Endothelial cell of umbilical vein (primary cell): ENCODE measurements around the gene ZNF407. TPM values are rescaled to one million over a fixed set of nuclear protein-coding genes. Genes with fewer than 3 reads are reported as not detected.

Source experiments
- BruUV-seq: library from RNA; stranded (reverse); fragments of 400-500 nt; replicated peaks from 2 replicates; lab custom pipeline; 2021; lab: Mats Ljungman, UMichigan
- CTCF ChIA-PET: fragments of 300-600, 350-600 bp; sonication (Branson Sonifier 250); formaldehyde crosslinking; loops from one replicate; lab custom pipeline; 2021; ENCODE audit warnings: antibody characterized with exemption, inconsistent platforms; lab: Charles Lee
- POLR2A ChIA-PET: fragments of 300-600, 350-600 bp; sonication (Branson Sonifier 250); formaldehyde crosslinking; loops from one replicate; lab custom pipeline; 2021; ENCODE audit warnings: antibody characterized with exemption, inconsistent platforms; lab: Charles Lee
- DNase-seq: peaks from one replicate; pipeline ENCODE4 v3.0.0-alpha.2; 2011; ENCODE audit warnings: low read depth, low spot score
- FAIRE-seq: peaks from 2 replicates; lab custom pipeline; 2011; peaks lifted over from hg19 to GRCh38; lab: Jason Lieb, UNC
- H2AFZ ChIP-seq: 2 replicates; pipeline ENCODE4 v1.6.0; 2012; ENCODE audit warnings: low read depth, low read length, control low read depth, inconsistent platforms
- H3K27ac ChIP-seq: 2 replicates; pipeline ENCODE4 v1.5.1; 2011; ENCODE audit warnings: low read depth, mild to moderate bottlenecking, control low read depth, low read length, moderate library complexity; ENCODE audit not compliant: insufficient read depth
- H3K27me3 ChIP-seq, 2 experiments: 2 replicates each; pipeline versions ENCODE4 v1.6.0 to v1.6.1; 2011; ENCODE audit warnings: low read length in 2 of 2, mixed read lengths in 1 of 2; ENCODE audit not compliant: control insufficient read depth in 2 of 2, insufficient read depth in 2 of 2
- H3K36me3 ChIP-seq, 2 experiments: 2 replicates in 1 of 2; 3 replicates in 1 of 2; pipeline ENCODE4 v1.5.1; 2011; ENCODE audit warnings: low read length in 2 of 2, mild to moderate bottlenecking in 1 of 2, moderate library complexity in 1 of 2; ENCODE audit not compliant: control insufficient read depth in 2 of 2, insufficient read depth in 2 of 2; ENCODE audit errors: extremely low read depth in 1 of 2
- H3K4me1 ChIP-seq: 3 replicates; pipeline ENCODE4 v1.5.1; 2011; ENCODE audit warnings: mild to moderate bottlenecking, low read length; ENCODE audit not compliant: control insufficient read depth, insufficient read depth; ENCODE audit errors: extremely low read depth
- H3K4me2 ChIP-seq: 2 replicates; pipeline ENCODE4 v1.6.1; 2011; ENCODE audit warnings: low read length, control low read depth, mixed read lengths; ENCODE audit not compliant: insufficient read depth
- H3K4me3 ChIP-seq, 3 experiments: fragments of 200-600 bp in 1 of 3; sonication (generic), shearing (Covaris generic) in 1 of 3; replicated peaks in 1 of 3; 2 replicates each; pipeline ENCODE4 v1.5.1; 2011 to 2016; ENCODE audit warnings: control low read depth in 3 of 3, low read length in 3 of 3, mild to moderate bottlenecking in 2 of 3, inconsistent platforms in 1 of 3, low read depth in 1 of 3, moderate library complexity in 1 of 3; ENCODE audit not compliant: insufficient read depth in 1 of 3
- H3K79me2 ChIP-seq: 2 replicates; pipeline ENCODE4 v1.6.0; 2012; ENCODE audit warnings: low read length, inconsistent platforms; ENCODE audit not compliant: control insufficient read depth, insufficient read depth
- H3K9ac ChIP-seq: replicated peaks from 2 replicates; pipeline ENCODE3; 2011; ENCODE audit warnings: low read length, control low read depth; ENCODE audit not compliant: insufficient read depth; ENCODE audit errors: extremely low read depth
- H3K9me1 ChIP-seq: replicated peaks from 3 replicates; pipeline ENCODE4 v1.6.0; 2011; ENCODE audit warnings: mild to moderate bottlenecking, low read length; ENCODE audit not compliant: control insufficient read depth, insufficient read depth; ENCODE audit errors: extremely low read depth
- H3K9me3 ChIP-seq: replicated peaks from 2 replicates; pipeline ENCODE4 v1.5.1; 2012; ENCODE audit warnings: low read length, inconsistent platforms; ENCODE audit not compliant: control insufficient read depth, insufficient read depth
- H4K20me1 ChIP-seq: replicated peaks from 2 replicates; pipeline ENCODE3; 2011; ENCODE audit warnings: mild to moderate bottlenecking, low read length; ENCODE audit not compliant: control insufficient read depth, insufficient read depth; ENCODE audit errors: extremely low read depth
- EZH2 ChIP-seq: IDR thresholded peaks from 2 replicates; pipeline ENCODE4 v1.6.1; 2012; ENCODE audit warnings: borderline replicate concordance, low read depth, mild to moderate bottlenecking, moderate library complexity, low read length, inconsistent platforms; ENCODE audit not compliant: severe bottlenecking
- FOS ChIP-seq: IDR thresholded peaks from 2 replicates; pipeline ENCODE4 v1.6.1; 2011; ENCODE audit warnings: mild to moderate bottlenecking, low read length, moderate library complexity, borderline replicate concordance; ENCODE audit not compliant: insufficient read depth
- GATA2 ChIP-seq: IDR thresholded peaks from 2 replicates; pipeline ENCODE4 v1.7.0; 2011; ENCODE audit warnings: low read depth, mild to moderate bottlenecking, moderate library complexity, mixed read lengths, low read length; ENCODE audit not compliant: insufficient read length, insufficient read depth
- JUN ChIP-seq: IDR thresholded peaks from 2 replicates; pipeline ENCODE4 v1.6.1; 2011; ENCODE audit warnings: borderline replicate concordance, low read depth; ENCODE audit not compliant: insufficient read length, insufficient read depth
- MAX ChIP-seq: IDR thresholded peaks from 2 replicates; pipeline ENCODE4 v1.6.1; 2011; ENCODE audit not compliant: insufficient read depth, insufficient read length
- MYC ChIP-seq: IDR thresholded peaks from one replicate; pipeline ENCODE4 v1.6.1; 2011; ENCODE audit warnings: mild to moderate bottlenecking, low read depth, low read length
- POLR2A ChIP-seq: IDR thresholded peaks from 2 replicates; pipeline ENCODE4 v1.6.1; 2012; ENCODE audit warnings: low read depth, mild to moderate bottlenecking, control low read depth, low read length
- POLR2AphosphoS5 ChIP-seq: IDR thresholded peaks from 2 replicates; pipeline ENCODE4 v1.6.1; 2012; ENCODE audit warnings: low read depth, mild to moderate bottlenecking, control low read depth, low read length, moderate library complexity; ENCODE audit not compliant: insufficient read depth
- dilution Hi-C: fragments of 300-500 bp; cut with MboI; formaldehyde crosslinking; loops from one replicate; pipeline ENCODE4 v1.15.0; 2019; ENCODE audit warnings: low sequenced_read_pairs; ENCODE audit not compliant: extremely low pct_ligation_motif_present
- intact Hi-C: fragments of 100-400 bp; cut with micrococcal nuclease; formaldehyde crosslinking; loops from one replicate; pipeline ENCODE4 v1.10.0; 2022
- polyA plus RNA-seq, 4 experiments: library from polyadenylated mRNA; depleted of rRNA in 3 of 4; stranded (reverse) in 3 of 4; unstranded in 1 of 4; fragments of >200 nt; gene quantifications; 2 replicates each; pipeline versions ENCODE4 v1.2.1 to v1.2.3, GENCODE V29; 2011 to 2012; ENCODE audit warnings: missing spikeins in 1 of 4
- total RNA-seq: library from RNA; stranded (reverse); gene quantifications from 2 replicates; pipeline ENCODE4 v1.2.3, GENCODE V29; 2021
- TF ChIP-seq, protein P1 (sequence below), 2 donors: IDR thresholded peaks; 1 replicate in 1 of 2; 2 replicates in 1 of 2; pipeline ENCODE4 v1.5.1; 2011; ENCODE audit warnings: low read length in 2 of 2, mild to moderate bottlenecking in 2 of 2, moderate library complexity in 2 of 2, control low read depth in 1 of 2, inconsistent platforms in 1 of 2, low read depth in 1 of 2; ENCODE audit not compliant: insufficient read depth in 1 of 2; ENCODE audit errors: extremely low read depth in 1 of 2

ZNF407 gene
- total and polyA plus RNA-seq, 2 donors (not counting 3 experiments of a cell fraction or from before 2014, with no cell fraction given), result 3.8 to 20.1 TPM

DNA sequence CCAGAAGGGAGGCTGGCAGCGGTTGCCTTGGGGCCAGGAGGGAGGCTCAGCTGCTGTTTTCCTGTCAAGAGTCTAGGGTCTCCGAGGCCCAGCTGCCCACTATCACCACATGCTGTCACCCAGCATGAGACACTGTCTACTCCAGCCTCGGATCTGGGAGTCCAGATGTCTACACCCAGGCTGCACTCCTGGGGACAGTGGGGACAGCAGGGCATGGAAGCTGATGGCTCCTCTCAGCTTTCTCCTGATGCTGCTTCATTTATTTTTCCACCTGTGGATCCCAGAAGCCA is 477.3 kb downstream of the ZNF407 start:
- Histone ChIP-seq H3K9me1 (no peaks in the 10 kb centered on the region), H4K20me1 (no peaks in the 10 kb centered on the region), H3K27me3 (no peaks in the 10 kb centered on the region), H3K9me3 (peaks cover 3% of the 10 kb centered on the region), H2AFZ (no peak overlapping the region), H3K4me2 (no peak overlapping the region), H3K79me2 (no peaks in the 10 kb centered on the region), H3K9ac (no peak overlapping the region), H3K4me3 (no peak overlapping the region), H3K4me1 (peaks cover 21% of the 10 kb centered on the region), H3K36me3 (no peaks in the 10 kb centered on the region), H3K27ac (no peak overlapping the region)
- dilution Hi-C loops (no loop called here), intact Hi-C loops (no loop called here)
- DNase-seq (no peak), FAIRE-seq (no peak)
- CTCF ChIA-PET, result interaction anchor here (0.6 kb wide), 1 partner anchor 9 kb away, joined by 3 read pairs; no protein-coding TSS in a partner anchor
- TF ChIP-seq POLR2A, result no peak
- TF ChIP-seq POLR2AphosphoS5, result no peak
- TF ChIP-seq GATA2, result no peak
- no peak for TF ChIP-seq EZH2
- TF ChIP-seq MAX, result no peak
- TF ChIP-seq JUN, result no peak
- TF ChIP-seq MYC, result no peak
- TF ChIP-seq, protein P1, sequence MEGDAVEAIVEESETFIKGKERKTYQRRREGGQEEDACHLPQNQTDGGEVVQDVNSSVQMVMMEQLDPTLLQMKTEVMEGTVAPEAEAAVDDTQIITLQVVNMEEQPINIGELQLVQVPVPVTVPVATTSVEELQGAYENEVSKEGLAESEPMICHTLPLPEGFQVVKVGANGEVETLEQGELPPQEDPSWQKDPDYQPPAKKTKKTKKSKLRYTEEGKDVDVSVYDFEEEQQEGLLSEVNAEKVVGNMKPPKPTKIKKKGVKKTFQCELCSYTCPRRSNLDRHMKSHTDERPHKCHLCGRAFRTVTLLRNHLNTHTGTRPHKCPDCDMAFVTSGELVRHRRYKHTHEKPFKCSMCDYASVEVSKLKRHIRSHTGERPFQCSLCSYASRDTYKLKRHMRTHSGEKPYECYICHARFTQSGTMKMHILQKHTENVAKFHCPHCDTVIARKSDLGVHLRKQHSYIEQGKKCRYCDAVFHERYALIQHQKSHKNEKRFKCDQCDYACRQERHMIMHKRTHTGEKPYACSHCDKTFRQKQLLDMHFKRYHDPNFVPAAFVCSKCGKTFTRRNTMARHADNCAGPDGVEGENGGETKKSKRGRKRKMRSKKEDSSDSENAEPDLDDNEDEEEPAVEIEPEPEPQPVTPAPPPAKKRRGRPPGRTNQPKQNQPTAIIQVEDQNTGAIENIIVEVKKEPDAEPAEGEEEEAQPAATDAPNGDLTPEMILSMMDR (IDR thresholded peaks at IDR 0.05; ENCODE audit: extremely low read depth in 1 of 2, insufficient read depth in 1 of 2, low read depth in 1 of 2, low read length in 2 of 2), result no peak
- TF ChIP-seq FOS, result no peak
- BruUV-seq, result no TSS peak
- POLR2A ChIA-PET, result no interaction called here
